MM.1S (cell line): ENCODE measurements around the gene PPP1R9B.

Experiments used
- CTCF ChIP-seq: fragments of 300-600 bp; sonication (generic); IDR thresholded peaks from 2 replicates; pipeline ENCODE4 v1.5.1; 2016; ENCODE audit warnings: antibody characterized with exemption, low read length, mixed read lengths
- EZH2 ChIP-seq: fragments of 300-600 bp; sonication (generic); optimal IDR thresholded peaks from 2 replicates; pipeline ENCODE3; 2017; ENCODE audit warnings: low read depth, mild to moderate bottlenecking, antibody characterized with exemption, low read length, mixed read lengths
- EZH2phosphoT487 ChIP-seq: fragments of 300-600 bp; sonication (generic); IDR thresholded peaks from 2 replicates; pipeline ENCODE4 v1.6.1; 2018; ENCODE audit warnings: antibody characterized with exemption, low read length

DNA sequence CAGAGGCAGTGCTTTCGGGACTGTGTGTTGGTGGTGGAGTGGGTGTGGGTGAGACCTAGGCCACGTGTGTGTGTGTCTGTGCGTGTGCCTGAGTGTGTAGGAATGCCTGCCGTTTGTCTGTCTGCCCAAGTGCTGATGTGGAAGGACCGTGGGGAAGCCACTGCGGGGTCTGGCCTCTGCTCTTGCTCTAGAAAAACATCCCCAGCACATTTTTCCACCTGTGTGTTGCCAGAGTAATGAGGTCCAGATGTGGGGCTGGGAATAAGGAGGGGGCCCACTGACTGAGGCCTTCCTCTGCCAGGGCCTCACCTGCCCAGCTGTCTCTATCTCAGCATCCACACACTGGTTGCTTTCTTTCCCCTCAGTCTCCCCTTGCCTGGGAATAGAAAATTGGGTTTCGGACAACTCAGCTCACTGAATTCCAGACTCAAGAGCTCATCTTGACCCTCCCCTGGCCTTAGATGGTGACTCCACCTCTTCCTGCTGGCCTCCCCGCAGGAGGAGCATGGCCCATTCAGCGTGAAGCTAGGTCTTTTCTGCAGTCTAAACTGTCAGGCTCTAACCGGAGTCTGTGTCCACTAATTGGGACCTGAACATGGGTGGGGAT, 23.0 kb upstream of the PPP1R9B start:
- TF ChIP-seq EZH2phosphoT487 (no peak), CTCF (no peak), EZH2 (no peak)
